ENCODE results near the gene CCR8. TPM values are rescaled to one million over a fixed set of nuclear protein-coding genes. Genes with fewer than 3 reads are reported as not detected.

CCR8 gene
- total RNA-seq, 1 donor from 2014 or later = not detected

DNA sequence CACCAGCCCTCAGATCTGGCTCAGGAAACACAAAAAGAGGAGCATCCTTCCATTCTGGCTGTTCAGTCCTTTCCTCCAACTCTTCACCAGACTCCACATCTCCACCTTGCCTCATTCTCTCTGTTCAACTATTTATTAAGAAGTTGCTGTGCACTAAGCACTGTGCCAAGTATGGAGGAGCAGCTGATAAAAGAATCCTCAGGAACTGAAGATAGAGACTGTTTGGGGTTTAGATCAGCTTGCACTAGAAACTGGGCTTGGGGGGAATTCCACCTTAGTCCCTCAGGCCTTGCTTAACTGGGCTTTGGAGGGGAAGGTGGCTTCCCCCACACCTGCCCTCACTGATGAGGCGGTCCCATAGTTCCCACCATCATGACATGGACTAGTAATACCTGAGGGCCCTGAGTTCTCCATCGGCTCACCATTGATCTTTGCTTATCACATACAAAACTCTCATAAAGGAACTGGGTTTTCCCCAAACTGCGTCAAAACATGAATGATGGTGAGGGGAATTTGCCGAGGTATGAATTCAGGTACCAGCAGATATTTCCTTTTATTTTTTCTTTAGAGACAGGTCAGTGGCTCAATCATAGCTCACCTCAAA, 1.7 kb upstream of the CCR8 start:
- Mint-ChIP-seq H3K27ac (ENCODE audit: unreplicated experiment) (no peak overlapping the region), H3K36me3 (ENCODE audit: unreplicated experiment) (no peaks in the 10 kb centered on the region), H3K9me3 (ENCODE audit: unreplicated experiment) (no peaks in the 10 kb centered on the region), H3K4me3 (ENCODE audit: unreplicated experiment) (no peak overlapping the region), H3K4me1 (ENCODE audit: low read depth, unreplicated experiment) (no peaks in the 10 kb centered on the region), H3K27me3 (ENCODE audit: unreplicated experiment) (no peaks in the 10 kb centered on the region)
- no peak for DNase-seq
- TF ChIP-seq, protein P1, sequence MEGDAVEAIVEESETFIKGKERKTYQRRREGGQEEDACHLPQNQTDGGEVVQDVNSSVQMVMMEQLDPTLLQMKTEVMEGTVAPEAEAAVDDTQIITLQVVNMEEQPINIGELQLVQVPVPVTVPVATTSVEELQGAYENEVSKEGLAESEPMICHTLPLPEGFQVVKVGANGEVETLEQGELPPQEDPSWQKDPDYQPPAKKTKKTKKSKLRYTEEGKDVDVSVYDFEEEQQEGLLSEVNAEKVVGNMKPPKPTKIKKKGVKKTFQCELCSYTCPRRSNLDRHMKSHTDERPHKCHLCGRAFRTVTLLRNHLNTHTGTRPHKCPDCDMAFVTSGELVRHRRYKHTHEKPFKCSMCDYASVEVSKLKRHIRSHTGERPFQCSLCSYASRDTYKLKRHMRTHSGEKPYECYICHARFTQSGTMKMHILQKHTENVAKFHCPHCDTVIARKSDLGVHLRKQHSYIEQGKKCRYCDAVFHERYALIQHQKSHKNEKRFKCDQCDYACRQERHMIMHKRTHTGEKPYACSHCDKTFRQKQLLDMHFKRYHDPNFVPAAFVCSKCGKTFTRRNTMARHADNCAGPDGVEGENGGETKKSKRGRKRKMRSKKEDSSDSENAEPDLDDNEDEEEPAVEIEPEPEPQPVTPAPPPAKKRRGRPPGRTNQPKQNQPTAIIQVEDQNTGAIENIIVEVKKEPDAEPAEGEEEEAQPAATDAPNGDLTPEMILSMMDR (IDR thresholded peaks at IDR 0.05; ENCODE audit: partially characterized antibody, unreplicated experiment) = no peak

DNA sequence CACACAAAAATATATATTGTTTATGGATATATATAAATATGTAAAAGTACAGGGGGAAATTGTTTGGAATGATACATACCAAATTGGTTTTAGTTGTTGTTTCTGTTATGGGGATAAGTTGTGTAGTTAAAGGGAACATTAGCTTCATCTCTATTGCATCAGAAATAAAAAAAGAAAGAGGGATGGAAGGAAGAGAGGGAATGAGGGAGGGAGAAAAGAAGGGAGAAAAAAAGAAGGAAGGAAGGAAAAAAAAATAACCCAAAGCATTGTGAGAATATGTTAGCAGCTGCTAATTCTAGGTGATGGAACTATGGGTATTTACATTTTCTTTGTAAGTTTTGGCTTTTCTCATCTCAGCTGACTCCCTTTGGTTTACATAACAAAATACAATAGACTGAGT, 1.3 kb downstream of the CCR8 start:
- TF ChIP-seq, protein P1 (IDR thresholded peaks at IDR 0.05; ENCODE audit: partially characterized antibody, unreplicated experiment) = no peak
- no peak overlapping the region for H3K27ac Mint-ChIP-seq (ENCODE audit: unreplicated experiment)
- H3K4me1 Mint-ChIP-seq (ENCODE audit: low read depth, unreplicated experiment) = no peaks in the 10 kb centered on the region
- no peaks in the 10 kb centered on the region for H3K27me3 Mint-ChIP-seq (ENCODE audit: unreplicated experiment)
- H3K4me3 Mint-ChIP-seq (ENCODE audit: unreplicated experiment) = no peak overlapping the region
- no peak for DNase-seq
- H3K36me3 Mint-ChIP-seq (ENCODE audit: unreplicated experiment) = no peaks in the 10 kb centered on the region
- H3K9me3 Mint-ChIP-seq (ENCODE audit: unreplicated experiment) = no peaks in the 10 kb centered on the region

DNA sequence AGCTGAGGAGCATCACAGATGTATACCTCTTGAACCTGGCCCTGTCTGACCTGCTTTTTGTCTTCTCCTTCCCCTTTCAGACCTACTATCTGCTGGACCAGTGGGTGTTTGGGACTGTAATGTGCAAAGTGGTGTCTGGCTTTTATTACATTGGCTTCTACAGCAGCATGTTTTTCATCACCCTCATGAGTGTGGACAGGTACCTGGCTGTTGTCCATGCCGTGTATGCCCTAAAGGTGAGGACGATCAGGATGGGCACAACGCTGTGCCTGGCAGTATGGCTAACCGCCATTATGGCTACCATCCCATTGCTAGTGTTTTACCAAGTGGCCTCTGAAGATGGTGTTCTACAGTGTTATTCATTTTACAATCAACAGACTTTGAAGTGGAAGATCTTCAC, 3.0 kb downstream of the CCR8 start:
- Mint-ChIP-seq H3K27ac (ENCODE audit: unreplicated experiment) (no peak overlapping the region), H3K27me3 (ENCODE audit: unreplicated experiment) (no peaks in the 10 kb centered on the region), H3K9me3 (ENCODE audit: unreplicated experiment) (no peaks in the 10 kb centered on the region), H3K4me1 (ENCODE audit: low read depth, unreplicated experiment) (no peaks in the 10 kb centered on the region), H3K4me3 (ENCODE audit: unreplicated experiment) (no peak overlapping the region), H3K36me3 (ENCODE audit: unreplicated experiment) (no peaks in the 10 kb centered on the region)
- TF ChIP-seq, protein P1 (IDR thresholded peaks at IDR 0.05; ENCODE audit: partially characterized antibody, unreplicated experiment) = no peak
- DNase-seq = no peak

DNA sequence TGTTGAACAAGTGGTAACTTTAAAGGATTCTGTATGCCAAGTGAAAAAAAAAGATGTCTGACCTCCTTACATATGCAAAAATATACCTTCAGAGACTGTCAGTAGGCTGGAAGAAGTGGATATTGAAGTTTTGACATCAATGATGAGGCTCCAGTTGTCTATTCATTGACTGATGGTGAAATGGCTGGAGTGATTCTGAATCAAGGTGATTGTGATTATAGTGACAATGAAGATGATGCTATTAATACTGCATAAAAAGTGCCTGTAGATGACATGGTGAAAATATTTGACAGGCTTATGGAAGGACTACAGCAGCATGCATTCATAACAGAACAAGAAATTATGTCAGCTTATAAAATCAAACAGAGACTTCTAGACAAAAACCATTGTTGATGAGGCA, 4.1 kb downstream of the CCR8 start:
- TF ChIP-seq, protein P1 (IDR thresholded peaks at IDR 0.05; ENCODE audit: partially characterized antibody, unreplicated experiment) = no peak
- Mint-ChIP-seq H3K27me3 (ENCODE audit: unreplicated experiment) (no peaks in the 10 kb centered on the region), H3K4me1 (ENCODE audit: low read depth, unreplicated experiment) (no peaks in the 10 kb centered on the region), H3K9me3 (ENCODE audit: unreplicated experiment) (no peaks in the 10 kb centered on the region), H3K36me3 (ENCODE audit: unreplicated experiment) (no peaks in the 10 kb centered on the region), H3K27ac (ENCODE audit: unreplicated experiment) (no peak overlapping the region), H3K4me3 (ENCODE audit: unreplicated experiment) (no peak overlapping the region)
- no peak for DNase-seq

DNA sequence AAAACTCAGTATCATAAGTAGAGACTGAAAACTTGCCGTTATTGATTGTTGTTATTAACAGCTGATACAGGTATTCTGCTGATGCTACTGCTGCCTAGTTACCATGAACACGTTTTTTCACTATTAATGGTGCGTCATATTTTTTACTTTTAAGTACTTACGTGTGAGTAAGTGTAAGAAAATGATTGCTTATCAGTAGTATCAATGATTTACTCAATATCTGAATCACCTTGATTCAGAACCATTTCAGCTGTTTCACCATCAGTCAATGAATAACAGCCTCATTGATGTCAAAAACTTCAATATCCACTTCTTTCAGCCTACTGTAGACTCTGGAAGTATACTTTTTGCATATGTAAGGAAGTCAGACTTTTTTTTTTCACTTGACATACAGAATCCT, 4.7 kb downstream of the CCR8 start:
- Mint-ChIP-seq H3K9me3 (ENCODE audit: unreplicated experiment) (no peaks in the 10 kb centered on the region), H3K4me3 (ENCODE audit: unreplicated experiment) (no peak overlapping the region), H3K27me3 (ENCODE audit: unreplicated experiment) (no peaks in the 10 kb centered on the region), H3K27ac (ENCODE audit: unreplicated experiment) (no peak overlapping the region), H3K36me3 (ENCODE audit: unreplicated experiment) (no peaks in the 10 kb centered on the region), H3K4me1 (ENCODE audit: low read depth, unreplicated experiment) (no peaks in the 10 kb centered on the region)
- DNase-seq = no peak
- TF ChIP-seq, protein P1 (IDR thresholded peaks at IDR 0.05; ENCODE audit: partially characterized antibody, unreplicated experiment) = no peak

All from glutamatergic neuron (in vitro differentiated cells).